Smooth muscle cell (in vitro differentiated cells): ENCODE results near the gene UROC1. TPM values are rescaled to one million over a fixed set of nuclear protein-coding genes. Genes with fewer than 3 reads are reported as not detected.

ENCODE experiments used
- DNase-seq: peaks from one replicate; lab custom pipeline; 2025; ENCODE audit not compliant: unreplicated experiment; lab: John Stamatoyannopoulos, UW
- H2AFZ ChIP-seq: fragments of 200-600 bp; sonication (generic); 2 replicates; pipeline ENCODE4 v1.6.0; 2016; ENCODE audit warnings: antibody characterized with exemption, low read depth, mild to moderate bottlenecking
- H3F3A ChIP-seq: fragments of 200-600 bp; sonication (generic); 2 replicates; pipeline ENCODE4 v1.6.0; 2017; ENCODE audit warnings: antibody characterized with exemption, low read depth
- H3K27ac ChIP-seq: fragments of 200-600 bp; sonication (generic); 2 replicates; pipeline ENCODE4 v1.5.1; 2016; ENCODE audit warnings: low read depth, mild to moderate bottlenecking
- H3K27me3 ChIP-seq: fragments of 200-600 bp; sonication (generic); 2 replicates; pipeline ENCODE4 v1.6.1; 2016; ENCODE audit warnings: low read depth, mild to moderate bottlenecking
- H3K36me3 ChIP-seq: fragments of 200-600 bp; sonication (generic); 2 replicates; pipeline ENCODE4 v1.5.1; 2016; ENCODE audit warnings: low read depth
- H3K4me1 ChIP-seq: fragments of 200-600 bp; sonication (generic); 2 replicates; pipeline ENCODE4 v1.5.1; 2016; ENCODE audit warnings: low read depth
- H3K4me2 ChIP-seq: fragments of 200-600 bp; sonication (generic); 2 replicates; pipeline ENCODE4 v1.6.0; 2016; ENCODE audit warnings: mild to moderate bottlenecking
- H3K4me3 ChIP-seq: fragments of 200-600 bp; sonication (generic); 2 replicates; pipeline ENCODE4 v1.5.1; 2016; ENCODE audit warnings: mild to moderate bottlenecking
- H3K79me2 ChIP-seq: fragments of 200-600 bp; sonication (generic); 2 replicates; pipeline ENCODE4 v1.6.0; 2016; ENCODE audit warnings: low read depth, mild to moderate bottlenecking
- H3K9ac ChIP-seq: fragments of 200-600 bp; sonication (generic); 2 replicates; pipeline ENCODE4 v1.6.0; 2016; ENCODE audit warnings: low read depth
- H3K9me3 ChIP-seq: fragments of 200-600 bp; sonication (generic); replicated peaks from 2 replicates; pipeline ENCODE4 v1.5.1; 2016; ENCODE audit warnings: low read depth
- H4K20me1 ChIP-seq: fragments of 200-600 bp; sonication (generic); 2 replicates; pipeline ENCODE4 v1.6.0; 2016; ENCODE audit warnings: low read depth
- CTCF ChIP-seq: fragments of 200-600 bp; sonication (generic); IDR thresholded peaks from 2 replicates; pipeline ENCODE4 v1.5.1; 2017; ENCODE audit warnings: borderline replicate concordance, mild to moderate bottlenecking, antibody characterized with exemption; ENCODE audit not compliant: insufficient read depth, poor library complexity, severe bottlenecking
- WGBS: methylation state at CpG from one replicate; pipeline ENCODE4 v1.1.7; 2016; ENCODE audit warnings: low lambda C conversion rate; 5-methylcytosine and 5-hydroxymethylcytosine counted together
- polyA plus RNA-seq: library from polyadenylated mRNA; unstranded; fragments of >200 nt; fragmentation: Nextera tagmentation; extraction: Ambion mirVana; gene quantifications from 2 replicates; pipeline ENCODE4 v1.2.1, GENCODE V29; 2016
- total RNA-seq: library from RNA; depleted of rRNA; stranded (reverse); fragments of >200 nt; gene quantifications from 2 replicates; pipeline ENCODE4 v1.2.3, GENCODE V29; 2014

The UROC1 gene
- total and polyA plus RNA-seq, 2 experiments from 2014 or later = not detected

DNA sequence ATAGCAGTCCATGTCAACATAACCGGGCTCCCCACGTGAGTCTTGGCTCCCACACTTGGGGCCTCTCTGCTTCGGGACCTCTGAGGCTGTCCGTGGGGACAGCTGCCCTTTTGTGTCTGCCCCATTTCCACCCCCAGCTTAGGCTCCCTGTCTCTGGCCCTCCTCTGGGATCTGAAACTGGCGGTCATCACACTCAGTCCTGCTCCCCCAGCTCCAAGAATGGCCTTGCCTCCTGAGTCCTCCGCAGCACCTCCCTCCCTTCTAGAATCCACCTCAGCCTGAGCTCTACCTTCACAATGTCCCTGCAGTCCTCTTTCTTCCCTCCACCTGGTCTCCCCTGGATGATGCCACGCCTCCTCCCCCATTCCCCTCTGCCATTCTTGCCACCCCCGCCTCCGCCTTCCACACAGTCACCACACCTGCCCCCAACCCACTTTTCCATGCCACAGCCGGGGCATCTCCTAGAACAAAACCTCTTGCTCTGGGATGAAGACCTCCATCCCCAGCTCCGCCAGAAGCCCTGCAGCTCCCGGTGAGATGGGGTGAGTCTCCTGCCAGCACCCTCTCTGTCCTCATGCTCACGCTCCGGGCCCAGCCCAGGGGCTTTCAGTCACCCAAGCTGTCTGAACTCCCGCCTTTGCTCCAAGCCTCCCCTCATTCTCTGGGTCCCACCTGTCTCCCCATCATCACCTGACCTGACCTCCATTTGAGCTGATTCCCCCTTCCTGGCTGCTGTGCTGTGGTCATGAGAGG lies 34.9 kb downstream of the UROC1 start:
- no peak for TF ChIP-seq CTCF
- Histone ChIP-seq H3K27ac (no peak overlapping the region), H4K20me1 (no peaks in the 10 kb centered on the region), H3K4me3 (no peak overlapping the region), H3K27me3 (no peaks in the 10 kb centered on the region), H3F3A (no peaks in the 10 kb centered on the region), H3K79me2 (no peaks in the 10 kb centered on the region), H2AFZ (no peak overlapping the region), H3K36me3 (no peaks in the 10 kb centered on the region), H3K9me3 (no peaks in the 10 kb centered on the region), H3K4me2 (no peak overlapping the region), H3K4me1 (no peaks in the 10 kb centered on the region), H3K9ac (no peak overlapping the region)
- no peak for DNase-seq
- 77% methylated on average over 11 of the region's 15 CpGs for WGBS

DNA sequence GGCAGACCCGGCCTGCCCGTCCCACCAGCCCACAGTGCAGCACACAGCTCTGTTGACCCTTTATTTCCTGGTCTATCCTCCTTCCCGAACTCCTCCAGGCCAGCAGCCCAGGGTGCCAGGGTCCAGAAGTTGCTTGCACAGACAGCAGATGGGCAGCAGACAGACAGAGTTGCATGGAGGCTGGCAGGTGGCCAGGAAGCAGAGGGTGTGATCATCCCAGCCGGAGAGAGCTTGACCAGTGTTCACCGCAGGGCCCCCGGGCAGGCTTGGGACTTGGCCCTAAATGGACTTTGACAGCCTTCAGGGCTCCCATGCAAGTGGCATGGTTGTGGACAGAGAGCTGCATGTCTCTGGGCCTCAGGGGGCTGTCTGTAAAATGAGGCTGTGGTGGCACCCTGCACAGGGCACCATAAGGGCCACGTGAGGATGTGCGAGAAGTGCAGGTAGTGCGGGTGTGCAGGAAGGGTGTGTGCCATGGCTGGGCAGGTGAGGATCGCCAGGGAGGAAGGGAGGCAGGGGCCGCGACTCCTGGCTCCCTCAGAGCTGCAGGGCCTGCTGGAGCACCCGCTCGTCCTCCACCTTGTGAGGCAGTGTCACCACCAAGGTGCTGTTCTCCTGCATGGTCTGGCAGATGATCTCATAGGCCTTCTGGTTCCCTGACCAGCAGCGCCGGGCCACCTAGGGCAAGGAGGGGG lies 35.6 kb downstream of the UROC1 start:
- Histone ChIP-seq H2AFZ (no peak overlapping the region), H3K79me2 (no peaks in the 10 kb centered on the region), H3K36me3 (no peaks in the 10 kb centered on the region), H3K4me3 (no peak overlapping the region), H3K27ac (no peak overlapping the region), H4K20me1 (no peaks in the 10 kb centered on the region), H3K27me3 (no peaks in the 10 kb centered on the region), H3K9me3 (no peaks in the 10 kb centered on the region), H3K9ac (no peak overlapping the region), H3K4me1 (no peaks in the 10 kb centered on the region), H3F3A (no peaks in the 10 kb centered on the region), H3K4me2 (no peak overlapping the region)
- 91% methylated on average over 16 of the region's 16 CpGs for WGBS
- TF ChIP-seq CTCF = no peak
- DNase-seq = no peak

GRCh38 chr3:126480861-126481260 lies 36.7 kb downstream of the UROC1 start:
- Histone ChIP-seq H3K9ac (no peak overlapping the region), H3K27ac (no peak overlapping the region), H3K36me3 (no peaks in the 10 kb centered on the region), H4K20me1 (no peaks in the 10 kb centered on the region), H3K9me3 (no peaks in the 10 kb centered on the region), H3F3A (no peaks in the 10 kb centered on the region), H3K79me2 (no peaks in the 10 kb centered on the region), H3K4me3 (no peak overlapping the region), H3K27me3 (no peaks in the 10 kb centered on the region), H2AFZ (no peak overlapping the region), H3K4me1 (peaks cover 5% of the 10 kb centered on the region), H3K4me2 (no peak overlapping the region)
- 95% methylated on average over 8 of the region's 8 CpGs for WGBS
- no peak for DNase-seq
- no peak for TF ChIP-seq CTCF
